Uterus (tissue), 4 donors: Measurements from ENCODE around the gene TCL1B. TPM values are rescaled to one million over a fixed set of nuclear protein-coding genes. Genes with fewer than 3 reads are reported as not detected.

ENCODE experiments used
- DNase-seq, 2 donors: peaks; one replicate each; pipeline ENCODE4 v3.0.0-alpha.2; 2019 to 2020
- H3K27ac ChIP-seq, 2 donors: fragments of 200-600 bp; sonication (generic); 1 replicate in 1 of 2; 2 replicates in 1 of 2; pipeline ENCODE4 v1.5.1; 2016 to 2018
- H3K27me3 ChIP-seq, 2 donors: fragments of 200-600 bp; sonication (generic); one replicate each; pipeline ENCODE4 v1.5.1; 2018 to 2019; ENCODE audit warnings: control low read depth in 1 of 2
- H3K36me3 ChIP-seq, 2 donors: fragments of 200-600 bp; sonication (generic); one replicate each; pipeline ENCODE4 v1.5.1; 2019; ENCODE audit warnings: control low read depth in 1 of 2
- H3K4me1 ChIP-seq, 2 donors: fragments of 200-600 bp; sonication (generic); one replicate each; pipeline ENCODE4 v1.5.1; 2018 to 2019; ENCODE audit warnings: control low read depth in 1 of 2
- H3K4me3 ChIP-seq, 2 donors: fragments of 200-600 bp; sonication (generic); 1 replicate in 1 of 2; 2 replicates in 1 of 2; pipeline ENCODE4 v1.5.1; 2018 to 2019; ENCODE audit warnings: mild to moderate bottlenecking in 1 of 2
- H3K9me3 ChIP-seq, 2 donors: fragments of 200-600 bp; sonication (generic); one replicate each; pipeline ENCODE4 v1.5.1; 2019; ENCODE audit warnings: control low read depth in 1 of 2
- CTCF ChIP-seq, 4 experiments: fragments of 200-600 bp in 2 of 4; fragments of 450-650 bp in 2 of 4; sonication (generic) in 2 of 4; IDR thresholded peaks; one replicate each; pipeline ENCODE4 v1.5.1; 2016 to 2019; ENCODE audit warnings: antibody characterized with exemption in 4 of 4, mild to moderate bottlenecking in 2 of 4, moderate library complexity in 1 of 4
- POLR2A ChIP-seq, 2 donors: fragments of 450-650 bp; IDR thresholded peaks; one replicate each; pipeline ENCODE4 v1.6.1; 2016; ENCODE audit warnings: antibody characterized with exemption in 2 of 2, mild to moderate bottlenecking in 1 of 2, moderate library complexity in 1 of 2
- intact Hi-C: fragments of 100-400 bp; cut with DNase I; formaldehyde crosslinking; loops from one replicate; pipeline ENCODE4 v1.15.1; 2023; ENCODE audit warnings: low total_unique reads
- total RNA-seq, 4 donors: library from RNA; depleted of rRNA in 3 of 4; stranded (reverse); fragments of >200 nt in 3 of 4; gene quantifications; one replicate each; pipeline versions ENCODE4 v1.1.0 to v1.2.4, GENCODE V29; 2014 to 2023
- donor health status: DM: yes; HTN: yes; CAD: no.

Gene TCL1B
- total RNA-seq: under 1 TPM in 1 of 4 donors, not detected in 3; 0.28 TPM

DNA sequence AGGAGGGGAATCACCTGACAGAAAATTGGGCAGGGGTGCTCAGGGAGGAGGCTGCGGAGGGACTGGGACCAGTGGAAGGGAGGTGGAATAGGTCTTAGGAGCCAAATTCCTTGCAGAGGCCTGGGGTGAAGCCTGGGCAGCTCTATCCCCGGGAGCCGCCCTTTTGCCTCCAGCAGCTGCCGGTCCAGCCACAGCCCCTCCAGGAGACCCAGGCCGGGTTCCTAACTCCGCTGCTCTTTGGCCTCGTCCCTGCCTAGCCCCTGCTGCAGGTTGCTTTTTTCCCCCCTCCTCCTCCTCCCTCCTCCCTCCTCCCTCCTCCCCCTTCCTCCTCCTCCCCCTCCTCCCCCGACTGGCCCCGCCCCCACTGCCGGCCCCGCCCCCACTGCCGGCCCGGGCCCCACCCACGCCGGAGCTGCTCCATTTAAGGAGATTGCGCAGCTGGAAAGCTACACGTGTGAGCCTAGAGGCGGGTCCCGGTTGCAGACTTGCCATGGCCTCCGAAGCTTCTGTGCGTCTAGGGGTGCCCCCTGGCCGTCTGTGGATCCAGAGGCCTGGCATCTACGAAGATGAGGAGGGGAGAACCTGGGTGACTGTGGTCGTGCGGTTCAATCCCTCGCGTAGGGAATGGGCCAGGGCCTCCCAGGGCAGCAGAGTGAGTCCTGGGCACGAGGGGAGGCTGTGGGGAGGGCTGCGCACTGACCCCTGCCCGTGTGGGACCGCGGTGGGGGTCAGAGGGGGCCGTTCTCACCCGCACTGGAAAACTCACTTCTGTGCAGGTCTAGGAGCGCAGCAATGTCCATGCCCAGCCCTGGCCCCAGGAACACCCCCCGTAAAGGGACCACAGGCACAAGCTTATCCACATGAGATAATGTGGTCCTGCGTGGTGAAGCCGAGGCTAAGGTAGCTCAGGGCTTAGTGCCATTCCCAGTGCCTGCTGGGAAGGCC lies at the start of gene TCL1B:
Gene TCL1B, plus strand, starts transcription at position 449 of the 945 bp plus-strand sequence. Its CDS starts 42 bp downstream, at position 491.
- no peak for TF ChIP-seq POLR2A (IDR thresholded peaks at IDR 0.05)
- no peak for TF ChIP-seq CTCF (IDR thresholded peaks at IDR 0.05)
- intact Hi-C loops: loop anchor here (5.0 kb wide), 1 partner anchor 99 kb away; no protein-coding TSS in a partner anchor
- Histone ChIP-seq H3K9me3 (no peaks in the 10 kb centered on the region), H3K27me3 (no peaks in the 10 kb centered on the region), H3K36me3 (no peaks in the 10 kb centered on the region), H3K4me3 (no peak within 1 kb of the TSS), H3K27ac (no peak within 1 kb of the TSS), H3K4me1 (no peaks in the 10 kb centered on the region)
- no peak for DNase-seq

DNA sequence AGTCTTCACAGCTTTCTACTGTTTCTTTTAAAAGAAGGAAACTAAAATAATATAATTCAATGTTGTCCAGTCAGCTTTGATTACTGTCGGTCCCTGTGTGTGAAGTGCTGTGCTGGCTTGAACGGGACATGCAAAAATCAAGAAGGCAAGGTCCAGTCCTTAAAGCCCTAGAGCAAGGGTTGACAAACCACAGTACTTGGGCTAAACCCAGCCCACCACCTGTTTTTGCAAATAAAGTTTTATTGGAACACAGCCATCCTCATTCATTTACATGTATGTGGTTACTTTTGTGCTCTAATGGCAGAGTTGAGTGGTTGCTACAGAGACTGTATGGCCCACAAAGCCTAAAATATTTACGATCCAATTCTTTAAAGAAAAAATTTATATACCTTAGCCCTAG lies 41.2 kb upstream of the TCL1B start:
- intact Hi-C loops: no loop called here
- Histone ChIP-seq H3K9me3 (no peaks in the 10 kb centered on the region), H3K36me3 (no peaks in the 10 kb centered on the region), H3K27me3 (no peaks in the 10 kb centered on the region), H3K4me1 (no peaks in the 10 kb centered on the region), H3K4me3 (no peak overlapping the region), H3K27ac (no peak overlapping the region)
- no peak for TF ChIP-seq CTCF (IDR thresholded peaks at IDR 0.05)
- TF ChIP-seq POLR2A (IDR thresholded peaks at IDR 0.05): no peak
- no peak for DNase-seq

DNA sequence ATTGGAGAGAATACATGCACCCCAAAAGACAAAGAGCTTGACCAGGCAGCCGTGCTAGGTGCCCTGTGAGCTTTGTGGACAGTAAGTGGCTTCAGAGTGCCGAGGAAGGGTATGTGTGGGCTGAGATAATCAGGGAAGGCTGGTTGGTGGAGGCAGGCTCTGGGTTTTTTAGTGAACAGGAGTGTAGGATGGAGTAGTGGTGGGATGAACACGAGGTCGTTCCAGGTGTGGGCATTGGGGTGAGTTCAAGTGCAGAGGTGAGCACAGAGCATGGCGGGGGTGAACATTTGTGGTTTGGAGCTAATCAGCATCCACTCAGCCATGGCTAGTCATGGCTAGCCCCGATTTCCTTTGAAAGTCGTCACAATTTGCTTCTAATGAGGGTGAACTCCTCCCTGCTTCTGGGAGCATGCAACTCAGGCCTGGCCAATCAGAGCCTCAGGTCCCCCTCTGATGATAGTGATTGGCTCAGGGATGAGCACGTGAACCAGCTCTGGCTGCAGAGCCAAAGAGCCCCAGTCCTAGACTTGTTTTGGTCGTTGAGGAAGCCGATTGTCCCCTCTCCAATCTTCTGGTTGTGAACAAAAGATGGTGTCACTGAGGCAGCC lies 40.7 kb upstream of the TCL1B start:
- H3K9me3 ChIP-seq: no peaks in the 10 kb centered on the region
- DNase-seq: no peak
- no peak overlapping the region for H3K4me3 ChIP-seq
- H3K27me3 ChIP-seq: no peaks in the 10 kb centered on the region
- no peaks in the 10 kb centered on the region for H3K36me3 ChIP-seq
- intact Hi-C loops: no loop called here
- no peak overlapping the region for H3K27ac ChIP-seq
- no peaks in the 10 kb centered on the region for H3K4me1 ChIP-seq
- no peak for TF ChIP-seq CTCF (IDR thresholded peaks at IDR 0.05)
- TF ChIP-seq POLR2A (IDR thresholded peaks at IDR 0.05): no peak

DNA sequence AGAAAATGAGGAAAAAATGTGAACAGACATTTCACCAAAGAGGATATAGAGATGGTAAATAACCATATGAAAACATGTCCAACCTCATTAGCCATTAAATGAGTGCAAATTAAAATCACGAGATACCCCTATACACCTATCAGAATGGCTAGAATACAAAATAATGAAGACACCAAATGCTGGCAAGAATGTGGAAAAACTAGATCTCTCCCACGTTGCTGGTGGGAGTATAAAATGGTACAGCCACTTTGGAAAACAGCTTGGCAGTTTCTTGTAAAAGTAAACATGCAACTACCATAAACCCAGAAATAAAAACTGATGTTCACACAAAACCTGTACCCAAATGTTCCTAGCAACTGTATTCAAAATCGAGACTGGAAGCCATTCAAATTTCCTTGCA lies 38.3 kb upstream of the TCL1B start:
- Histone ChIP-seq H3K36me3 (no peaks in the 10 kb centered on the region), H3K27me3 (no peaks in the 10 kb centered on the region), H3K4me3 (no peak overlapping the region), H3K27ac (no peak overlapping the region), H3K4me1 (no peaks in the 10 kb centered on the region), H3K9me3 (no peaks in the 10 kb centered on the region)
- no peak for DNase-seq
- no peak for TF ChIP-seq CTCF (IDR thresholded peaks at IDR 0.05)
- TF ChIP-seq POLR2A (IDR thresholded peaks at IDR 0.05): no peak
- intact Hi-C loops: no loop called here

- TF ChIP-seq POLR2A (IDR thresholded peaks at IDR 0.05) (no peak), CTCF (IDR thresholded peaks at IDR 0.05) (no peak)
- DNase-seq: no peak
- Histone ChIP-seq H3K9me3 (no peaks in the 10 kb centered on the region), H3K4me1 (no peaks in the 10 kb centered on the region), H3K36me3 (no peaks in the 10 kb centered on the region), H3K27me3 (no peaks in the 10 kb centered on the region), H3K4me3 (no peak overlapping the region), H3K27ac (no peak overlapping the region)
- intact Hi-C loops: no loop called here
These were observed 37.0 kb upstream of the TCL1B start for GRCh38 chr14:95649230-95649629.
